Measurements from ENCODE around the gene RHOJ. TPM values are rescaled to one million over a fixed set of nuclear protein-coding genes. Genes with fewer than 3 reads are reported as not detected.

The RHOJ gene
- total and polyA plus RNA-seq, 2 experiments from 2014 or later = 0.17 TPM; not detected in 1

DNA sequence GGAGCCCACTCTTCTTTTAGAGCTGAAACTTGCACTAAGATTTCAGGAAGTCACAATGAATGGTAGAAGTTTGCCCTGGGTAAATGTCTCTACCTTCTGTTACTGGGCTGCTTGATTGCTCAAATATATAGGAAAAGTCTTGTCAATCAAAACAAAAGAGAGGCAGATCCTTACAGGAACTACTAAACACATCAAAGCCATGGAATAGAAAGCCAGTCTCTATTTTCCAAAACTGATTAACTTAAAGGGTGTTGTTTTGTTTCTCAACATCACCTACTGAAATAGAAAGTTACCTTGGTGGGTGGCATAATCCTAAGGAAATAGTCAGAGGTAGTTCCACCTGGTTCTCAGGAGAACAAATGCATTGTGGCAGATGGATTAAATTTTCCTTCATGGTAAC lies 114.6 kb downstream of the RHOJ start, which contains the start of gene GPHB5:
GPHB5 (minus strand) TSS at position 101 of the 400 bp plus-strand sequence. CDS start 1,086 bp downstream, outside the sequence.
- H3K4me2 ChIP-seq = no peak within 1 kb of the TSS
- Mint-ChIP-seq H3K9me3 (no peaks in the 10 kb centered on the region), H3K4me1 (peaks cover 10% of the 10 kb centered on the region), H3K36me3 (ENCODE audit: low read depth) (no peaks in the 10 kb centered on the region; the same call in 2 of the 3 replicates), H3K27me3 (ENCODE audit: insufficient read depth, low read depth, poor library complexity) (peaks cover 2% of the 10 kb centered on the region), H3K27ac (no peak within 1 kb of the TSS), H3K4me3 (no peak within 1 kb of the TSS)
- DNase-seq (ENCODE audit: low spot score) = no peak
- TF ChIP-seq, protein P1, sequence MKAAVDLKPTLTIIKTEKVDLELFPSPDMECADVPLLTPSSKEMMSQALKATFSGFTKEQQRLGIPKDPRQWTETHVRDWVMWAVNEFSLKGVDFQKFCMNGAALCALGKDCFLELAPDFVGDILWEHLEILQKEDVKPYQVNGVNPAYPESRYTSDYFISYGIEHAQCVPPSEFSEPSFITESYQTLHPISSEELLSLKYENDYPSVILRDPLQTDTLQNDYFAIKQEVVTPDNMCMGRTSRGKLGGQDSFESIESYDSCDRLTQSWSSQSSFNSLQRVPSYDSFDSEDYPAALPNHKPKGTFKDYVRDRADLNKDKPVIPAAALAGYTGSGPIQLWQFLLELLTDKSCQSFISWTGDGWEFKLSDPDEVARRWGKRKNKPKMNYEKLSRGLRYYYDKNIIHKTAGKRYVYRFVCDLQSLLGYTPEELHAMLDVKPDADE (IDR thresholded peaks at IDR 0.05) = no peak
- TF ChIP-seq ZNF114 (CRISPR knock-in tag; IDR thresholded peaks at IDR 0.05) (no peak), EZH2phosphoT487 (IDR thresholded peaks at IDR 0.05; ENCODE audit: unreplicated experiment) (no peak), NANOG (IDR thresholded peaks at IDR 0.05; ENCODE audit: borderline replicate concordance) (no peak), JUNB (IDR thresholded peaks at IDR 0.05; ENCODE audit: unreplicated experiment) (no peak), POLR2AphosphoS5 (IDR thresholded peaks at IDR 0.05; ENCODE audit: low read depth) (no peak), EZH2 (IDR thresholded peaks at IDR 0.05; ENCODE audit: low read depth, unreplicated experiment) (no peak)
- TF ChIP-seq, protein P2, sequence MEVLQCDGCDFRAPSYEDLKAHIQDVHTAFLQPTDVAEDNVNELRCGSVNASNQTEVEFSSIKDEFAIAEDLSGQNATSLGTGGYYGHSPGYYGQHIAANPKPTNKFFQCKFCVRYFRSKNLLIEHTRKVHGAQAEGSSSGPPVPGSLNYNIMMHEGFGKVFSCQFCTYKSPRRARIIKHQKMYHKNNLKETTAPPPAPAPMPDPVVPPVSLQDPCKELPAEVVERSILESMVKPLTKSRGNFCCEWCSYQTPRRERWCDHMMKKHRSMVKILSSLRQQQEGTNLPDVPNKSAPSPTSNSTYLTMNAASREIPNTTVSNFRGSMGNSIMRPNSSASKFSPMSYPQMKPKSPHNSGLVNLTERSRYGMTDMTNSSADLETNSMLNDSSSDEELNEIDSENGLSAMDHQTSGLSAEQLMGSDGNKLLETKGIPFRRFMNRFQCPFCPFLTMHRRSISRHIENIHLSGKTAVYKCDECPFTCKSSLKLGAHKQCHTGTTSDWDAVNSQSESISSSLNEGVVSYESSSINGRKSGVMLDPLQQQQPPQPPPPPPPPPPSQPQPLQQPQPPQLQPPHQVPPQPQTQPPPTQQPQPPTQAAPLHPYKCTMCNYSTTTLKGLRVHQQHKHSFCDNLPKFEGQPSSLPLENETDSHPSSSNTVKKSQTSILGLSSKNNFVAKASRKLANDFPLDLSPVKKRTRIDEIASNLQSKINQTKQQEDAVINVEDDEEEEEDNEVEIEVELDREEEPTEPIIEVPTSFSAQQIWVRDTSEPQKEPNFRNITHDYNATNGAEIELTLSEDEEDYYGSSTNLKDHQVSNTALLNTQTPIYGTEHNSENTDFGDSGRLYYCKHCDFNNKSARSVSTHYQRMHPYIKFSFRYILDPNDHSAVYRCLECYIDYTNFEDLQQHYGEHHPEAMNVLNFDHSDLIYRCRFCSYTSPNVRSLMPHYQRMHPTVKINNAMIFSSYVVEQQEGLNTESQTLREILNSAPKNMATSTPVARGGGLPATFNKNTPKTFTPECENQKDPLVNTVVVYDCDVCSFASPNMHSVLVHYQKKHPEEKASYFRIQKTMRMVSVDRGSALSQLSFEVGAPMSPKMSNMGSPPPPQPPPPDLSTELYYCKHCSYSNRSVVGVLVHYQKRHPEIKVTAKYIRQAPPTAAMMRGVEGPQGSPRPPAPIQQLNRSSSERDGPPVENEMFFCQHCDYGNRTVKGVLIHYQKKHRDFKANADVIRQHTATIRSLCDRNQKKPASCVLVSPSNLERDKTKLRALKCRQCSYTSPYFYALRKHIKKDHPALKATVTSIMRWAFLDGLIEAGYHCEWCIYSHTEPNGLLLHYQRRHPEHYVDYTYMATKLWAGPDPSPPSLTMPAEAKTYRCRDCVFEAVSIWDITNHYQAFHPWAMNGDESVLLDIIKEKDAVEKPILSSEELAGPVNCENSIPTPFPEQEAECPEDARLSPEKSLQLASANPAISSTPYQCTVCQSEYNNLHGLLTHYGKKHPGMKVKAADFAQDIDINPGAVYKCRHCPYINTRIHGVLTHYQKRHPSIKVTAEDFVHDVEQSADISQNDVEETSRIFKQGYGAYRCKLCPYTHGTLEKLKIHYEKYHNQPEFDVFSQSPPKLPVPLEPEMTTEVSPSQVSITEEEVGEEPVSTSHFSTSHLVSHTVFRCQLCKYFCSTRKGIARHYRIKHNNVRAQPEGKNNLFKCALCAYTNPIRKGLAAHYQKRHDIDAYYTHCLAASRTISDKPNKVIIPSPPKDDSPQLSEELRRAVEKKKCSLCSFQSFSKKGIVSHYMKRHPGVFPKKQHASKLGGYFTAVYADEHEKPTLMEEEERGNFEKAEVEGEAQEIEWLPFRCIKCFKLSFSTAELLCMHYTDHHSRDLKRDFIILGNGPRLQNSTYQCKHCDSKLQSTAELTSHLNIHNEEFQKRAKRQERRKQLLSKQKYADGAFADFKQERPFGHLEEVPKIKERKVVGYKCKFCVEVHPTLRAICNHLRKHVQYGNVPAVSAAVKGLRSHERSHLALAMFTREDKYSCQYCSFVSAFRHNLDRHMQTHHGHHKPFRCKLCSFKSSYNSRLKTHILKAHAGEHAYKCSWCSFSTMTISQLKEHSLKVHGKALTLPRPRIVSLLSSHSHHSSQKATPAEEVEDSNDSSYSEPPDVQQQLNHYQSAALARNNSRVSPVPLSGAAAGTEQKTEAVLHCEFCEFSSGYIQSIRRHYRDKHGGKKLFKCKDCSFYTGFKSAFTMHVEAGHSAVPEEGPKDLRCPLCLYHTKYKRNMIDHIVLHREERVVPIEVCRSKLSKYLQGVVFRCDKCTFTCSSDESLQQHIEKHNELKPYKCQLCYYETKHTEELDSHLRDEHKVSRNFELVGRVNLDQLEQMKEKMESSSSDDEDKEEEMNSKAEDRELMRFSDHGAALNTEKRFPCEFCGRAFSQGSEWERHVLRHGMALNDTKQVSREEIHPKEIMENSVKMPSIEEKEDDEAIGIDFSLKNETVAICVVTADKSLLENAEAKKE (CRISPR knock-in tag; IDR thresholded peaks at IDR 0.05) = no peak
- TF ChIP-seq, protein P3, sequence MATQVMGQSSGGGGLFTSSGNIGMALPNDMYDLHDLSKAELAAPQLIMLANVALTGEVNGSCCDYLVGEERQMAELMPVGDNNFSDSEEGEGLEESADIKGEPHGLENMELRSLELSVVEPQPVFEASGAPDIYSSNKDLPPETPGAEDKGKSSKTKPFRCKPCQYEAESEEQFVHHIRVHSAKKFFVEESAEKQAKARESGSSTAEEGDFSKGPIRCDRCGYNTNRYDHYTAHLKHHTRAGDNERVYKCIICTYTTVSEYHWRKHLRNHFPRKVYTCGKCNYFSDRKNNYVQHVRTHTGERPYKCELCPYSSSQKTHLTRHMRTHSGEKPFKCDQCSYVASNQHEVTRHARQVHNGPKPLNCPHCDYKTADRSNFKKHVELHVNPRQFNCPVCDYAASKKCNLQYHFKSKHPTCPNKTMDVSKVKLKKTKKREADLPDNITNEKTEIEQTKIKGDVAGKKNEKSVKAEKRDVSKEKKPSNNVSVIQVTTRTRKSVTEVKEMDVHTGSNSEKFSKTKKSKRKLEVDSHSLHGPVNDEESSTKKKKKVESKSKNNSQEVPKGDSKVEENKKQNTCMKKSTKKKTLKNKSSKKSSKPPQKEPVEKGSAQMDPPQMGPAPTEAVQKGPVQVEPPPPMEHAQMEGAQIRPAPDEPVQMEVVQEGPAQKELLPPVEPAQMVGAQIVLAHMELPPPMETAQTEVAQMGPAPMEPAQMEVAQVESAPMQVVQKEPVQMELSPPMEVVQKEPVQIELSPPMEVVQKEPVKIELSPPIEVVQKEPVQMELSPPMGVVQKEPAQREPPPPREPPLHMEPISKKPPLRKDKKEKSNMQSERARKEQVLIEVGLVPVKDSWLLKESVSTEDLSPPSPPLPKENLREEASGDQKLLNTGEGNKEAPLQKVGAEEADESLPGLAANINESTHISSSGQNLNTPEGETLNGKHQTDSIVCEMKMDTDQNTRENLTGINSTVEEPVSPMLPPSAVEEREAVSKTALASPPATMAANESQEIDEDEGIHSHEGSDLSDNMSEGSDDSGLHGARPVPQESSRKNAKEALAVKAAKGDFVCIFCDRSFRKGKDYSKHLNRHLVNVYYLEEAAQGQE (IDR thresholded peaks at IDR 0.05; ENCODE audit: unreplicated experiment) = no peak
- H3K4me3 ChIP-seq = no peak within 1 kb of the TSS
- H3K4me1 ChIP-seq (ENCODE audit: insufficient read depth) = peaks cover 2% of the 10 kb centered on the region; the same call in 1 of the 2 replicates
- H3K9me2 ChIP-seq (ENCODE audit: insufficient read depth) = peaks cover 7% of the 10 kb centered on the region; the same call in 1 of the 2 replicates
- ATAC-seq = no peak
- H3K79me2 ChIP-seq (replicated peaks; ENCODE audit: insufficient read depth) = no peaks in the 10 kb centered on the region
- no peak within 1 kb of the TSS for H3K27ac ChIP-seq (ENCODE audit: low read depth)
- no peaks in the 10 kb centered on the region for H3F3A ChIP-seq (replicated peaks; ENCODE audit: low read depth)
- no peaks in the 10 kb centered on the region for H4K20me1 ChIP-seq (replicated peaks; ENCODE audit: insufficient read depth)
- H3K36me3 ChIP-seq (ENCODE audit: insufficient read depth) = no peaks in the 10 kb centered on the region
- H2AFZ ChIP-seq = no peak within 1 kb of the TSS
- no peaks in the 10 kb centered on the region for H3K27me3 ChIP-seq (ENCODE audit: insufficient read depth)
